ENCODE measurements around the gene FKBP10. TPM values are rescaled to one million over a fixed set of nuclear protein-coding genes. Genes with fewer than 3 reads are reported as not detected.

Gene FKBP10
- total RNA-seq, 3 donors from 2014 or later (not counting 1 experiment from before 2014, with no cell fraction given): 5.6 to 8.8 (median 6.0) TPM

- H3K4me1 Mint-ChIP-seq: peaks cover 19 to 34% of the 10 kb centered on the region in 2 donors
- no peaks in the 10 kb centered on the region for H3K9me3 ChIP-seq (ENCODE audit: control insufficient read depth, insufficient read depth, low read length)
- intact Hi-C loops (cut with micrococcal nuclease): no loop called here
- H3K4me3 ChIP-seq (ENCODE audit: low read length): peak overlapping the region; percentile 83
- H3K9me3 Mint-ChIP-seq: no peaks in the 10 kb centered on the region
- peak overlapping the region; percentile 97 for H3K4me3 Mint-ChIP-seq
- peaks cover 33% of the 10 kb centered on the region for H3K4me1 ChIP-seq (ENCODE audit: control insufficient read depth, insufficient read depth, low read length)
- H3K27ac Mint-ChIP-seq: peak overlapping the region in 1 of 2 donors; percentile 79
- H3K36me3 ChIP-seq (ENCODE audit: control insufficient read depth, insufficient read depth, low read length): no peaks in the 10 kb centered on the region
- no peaks in the 10 kb centered on the region for H3K27me3 Mint-ChIP-seq (ENCODE audit: low read depth in 2 of 2)
- H3K27me3 ChIP-seq (ENCODE audit: control insufficient read depth, insufficient read depth, low read length): no peaks in the 10 kb centered on the region
- no peak for TF ChIP-seq CTCF (IDR thresholded peaks at IDR 0.05)
- WGBS (ENCODE audit: insufficient coverage): 34% methylated on average over 58 of the region's 58 CpGs
- DNase-seq (no peak), ATAC-seq (peak in 2 of 3 donors; percentile 12 to 33)
- H3K27ac ChIP-seq (ENCODE audit: low read length): no peak overlapping the region
- H3K36me3 Mint-ChIP-seq: no peaks in the 10 kb centered on the region
Observed at GRCh38 chr17:41810659-41811548, 1.9 kb upstream of the FKBP10 start.

- Histone ChIP-seq H3K27me3 (ENCODE audit: control insufficient read depth, insufficient read depth, low read length) (no peaks in the 10 kb centered on the region), H3K9me3 (ENCODE audit: control insufficient read depth, insufficient read depth, low read length) (no peaks in the 10 kb centered on the region), H3K36me3 (ENCODE audit: control insufficient read depth, insufficient read depth, low read length) (no peaks in the 10 kb centered on the region), H3K4me1 (ENCODE audit: control insufficient read depth, insufficient read depth, low read length) (peaks cover 33% of the 10 kb centered on the region), H3K4me3 (ENCODE audit: low read length) (peak within 1 kb of the TSS; percentile 83), H3K27ac (ENCODE audit: low read length) (peak within 1 kb of the TSS; percentile 29)
- H3K4me3 Mint-ChIP-seq: peak within 1 kb of the TSS; percentile 97
- ATAC-seq: peak; percentile 90 to 93 (median 90)
- under 1% methylated on average over 96 of the region's 96 CpGs for WGBS (ENCODE audit: insufficient coverage)
- no peaks in the 10 kb centered on the region for H3K9me3 Mint-ChIP-seq
- intact Hi-C loops (cut with micrococcal nuclease): no loop called here
- peak; percentile 72 for TF ChIP-seq CTCF (IDR thresholded peaks at IDR 0.05)
- no peaks in the 10 kb centered on the region for H3K27me3 Mint-ChIP-seq (ENCODE audit: low read depth in 2 of 2)
- DNase-seq: peak; percentile 76 to 88
- no peaks in the 10 kb centered on the region for H3K36me3 Mint-ChIP-seq
- H3K27ac Mint-ChIP-seq: peak within 1 kb of the TSS; percentile 79 to 80
- peaks cover 19 to 34% of the 10 kb centered on the region in 2 donors for H3K4me1 Mint-ChIP-seq
Observed at GRCh38 chr17:41811549-41812380, 1.0 kb upstream of the FKBP10 start, which contains the start of gene P3H4. Gene P3H4, minus strand, starts transcription at chr17:41811949. Its CDS starts 34 bp downstream, at chr17:41811915.

GRCh38 chr17:41813152-41813680 is 412 bp downstream of the FKBP10 start:
- Mint-ChIP-seq H3K4me1 (peaks cover 19 to 34% of the 10 kb centered on the region in 2 donors), H3K36me3 (no peaks in the 10 kb centered on the region), H3K27me3 (ENCODE audit: low read depth in 2 of 2) (no peaks in the 10 kb centered on the region), H3K9me3 (no peaks in the 10 kb centered on the region), H3K27ac (peak overlapping the region in 1 of 2 donors; percentile 79), H3K4me3 (peak overlapping the region; percentile 97)
- no peak overlapping the region for H3K27ac ChIP-seq (ENCODE audit: low read length)
- H3K4me1 ChIP-seq (ENCODE audit: control insufficient read depth, insufficient read depth, low read length): peaks cover 33% of the 10 kb centered on the region
- no peak overlapping the region for H3K4me3 ChIP-seq (ENCODE audit: low read length)
- no peaks in the 10 kb centered on the region for H3K9me3 ChIP-seq (ENCODE audit: control insufficient read depth, insufficient read depth, low read length)
- ATAC-seq: no peak
- H3K27me3 ChIP-seq (ENCODE audit: control insufficient read depth, insufficient read depth, low read length): no peaks in the 10 kb centered on the region
- DNase-seq: no peak
- no peaks in the 10 kb centered on the region for H3K36me3 ChIP-seq (ENCODE audit: control insufficient read depth, insufficient read depth, low read length)
- no peak for TF ChIP-seq CTCF (IDR thresholded peaks at IDR 0.05)
- intact Hi-C loops (cut with micrococcal nuclease): no loop called here
- 60% methylated on average over 10 of the region's 12 CpGs for WGBS (ENCODE audit: insufficient coverage)
